GM21528 (cell line): ENCODE measurements around the gene CREG1.
"Not testable (repeated sequence)": the region's sequence is repeated elsewhere in the genome, so short reads cannot be mapped to it uniquely, and the experiment has no call there.

ENCODE experiments used
- ATAC-seq: cut with Tn5 transposase; IDR thresholded peaks from one replicate; pipeline ENCODE4 v1.9.1; 2021; ENCODE audit warnings: mild to moderate bottlenecking, moderate library complexity; ENCODE audit not compliant: unreplicated experiment, low FRiP score

The CREG1 gene

GRCh38 chr1:167564612-167565270 lies 11.2 kb upstream of the CREG1 start:
- ATAC-seq = no peak

- ATAC-seq = no peak
These were observed 10.2 kb upstream of the CREG1 start for GRCh38 chr1:167563579-167564246.

- no peak for ATAC-seq
These were observed 9.1 kb upstream of the CREG1 start for GRCh38 chr1:167562702-167563101.

- no peak for ATAC-seq
These were observed 8.2 kb upstream of the CREG1 start for GRCh38 chr1:167561753-167562152.

GRCh38 chr1:167555971-167556714 lies 2.6 kb upstream of the CREG1 start:
- no peak for ATAC-seq

GRCh38 chr1:167555072-167555471 lies 1.5 kb upstream of the CREG1 start:
- not testable (repeated sequence) for ATAC-seq

GRCh38 chr1:167554028-167554779 lies 642 bp upstream of the CREG1 start:
- ATAC-seq = peak; percentile 19

GRCh38 chr1:167551362-167551761 lies 2.2 kb downstream of the CREG1 start:
- no peak for ATAC-seq

GRCh38 chr1:167548059-167548932 lies 5.3 kb downstream of the CREG1 start:
- no peak for ATAC-seq

- no peak for ATAC-seq
These were observed 6.6 kb downstream of the CREG1 start for GRCh38 chr1:167546935-167547334.

GRCh38 chr1:167545349-167545748 lies 8.2 kb downstream of the CREG1 start:
- no peak for ATAC-seq

GRCh38 chr1:167544447-167545093 lies 9.0 kb downstream of the CREG1 start:
- no peak for ATAC-seq

- ATAC-seq = no peak
These were observed 10.2 kb downstream of the CREG1 start for GRCh38 chr1:167543199-167543990.

GRCh38 chr1:167542109-167543032 lies 11.2 kb downstream of the CREG1 start:
- no peak for ATAC-seq

- no peak for ATAC-seq
These were observed 12.0 kb downstream of the CREG1 start for GRCh38 chr1:167541610-167542009.

- no peak for ATAC-seq
These were observed 12.6 kb downstream of the CREG1 start for GRCh38 chr1:167541003-167541402.

- ATAC-seq = no peak
These were observed 14.9 kb downstream of the CREG1 start for GRCh38 chr1:167538657-167539056.
